ENCODE measurements around the gene CNDP1.
"Not testable (repeated sequence)": the region's sequence is repeated elsewhere in the genome, so short reads cannot be mapped to it uniquely, and the experiment has no call there.

CNDP1 gene

DNA sequence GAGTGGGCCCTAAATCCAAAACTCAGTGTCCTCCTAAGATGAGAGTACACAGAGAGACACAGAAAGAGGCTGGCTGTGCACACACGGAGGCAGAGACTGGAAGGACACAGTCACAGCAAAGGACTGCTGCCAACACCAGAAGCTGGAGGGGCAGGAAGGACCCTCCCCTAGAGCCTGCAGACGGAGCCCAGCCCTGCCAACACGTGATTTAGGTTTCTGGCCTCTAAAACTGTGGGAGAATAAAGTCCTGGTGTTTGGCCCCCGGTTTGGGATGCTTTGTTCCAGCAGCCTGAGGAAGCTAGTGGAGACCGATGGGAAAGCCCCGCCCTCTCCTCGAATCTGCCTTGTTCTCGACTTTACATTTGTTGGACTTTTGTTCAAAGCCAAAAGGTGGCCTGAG lies 10.6 kb downstream of the CNDP1 start:
- in situ Hi-C loops (cut with HindIII; ENCODE audit: low sequenced_read_pairs), result no loop called here

- in situ Hi-C loops (cut with HindIII; ENCODE audit: low sequenced_read_pairs), result no loop called here
These were observed 11.7 kb downstream of the CNDP1 start for GRCh38 chr18:74546007-74546406.

- in situ Hi-C loops (cut with HindIII; ENCODE audit: low sequenced_read_pairs), result no loop called here
These were observed 12.6 kb downstream of the CNDP1 start for GRCh38 chr18:74546751-74547530.

- in situ Hi-C loops (cut with HindIII; ENCODE audit: low sequenced_read_pairs), result no loop called here
These were observed 13.6 kb downstream of the CNDP1 start for GRCh38 chr18:74547860-74548259.

- in situ Hi-C loops (cut with HindIII; ENCODE audit: low sequenced_read_pairs), result no loop called here
These were observed 15.3 kb downstream of the CNDP1 start for GRCh38 chr18:74549591-74550104.

DNA sequence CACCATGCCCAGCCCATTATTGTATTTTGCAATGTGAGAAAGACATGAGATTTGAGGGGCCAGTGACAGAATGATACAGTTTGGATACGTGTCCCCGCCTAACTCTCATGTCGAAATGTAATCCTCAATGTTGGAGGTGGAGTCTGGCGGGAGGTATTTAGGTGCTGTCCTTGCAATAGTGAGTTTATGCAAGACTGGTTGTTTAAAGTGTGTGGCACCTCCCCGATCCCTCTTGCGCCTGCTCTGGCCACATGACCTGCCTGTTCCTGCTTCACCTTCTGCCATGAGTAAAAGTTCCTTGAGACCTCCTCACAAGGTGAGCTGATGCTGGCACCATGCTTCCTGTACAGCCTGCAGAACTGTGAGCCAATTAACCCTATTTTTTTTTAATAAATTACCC lies 16.6 kb downstream of the CNDP1 start:
- in situ Hi-C loops (cut with HindIII; ENCODE audit: low sequenced_read_pairs), result no loop called here

GRCh38 chr18:74551452-74551851 lies 17.2 kb downstream of the CNDP1 start:
- in situ Hi-C loops (cut with HindIII; ENCODE audit: low sequenced_read_pairs), result no loop called here

DNA sequence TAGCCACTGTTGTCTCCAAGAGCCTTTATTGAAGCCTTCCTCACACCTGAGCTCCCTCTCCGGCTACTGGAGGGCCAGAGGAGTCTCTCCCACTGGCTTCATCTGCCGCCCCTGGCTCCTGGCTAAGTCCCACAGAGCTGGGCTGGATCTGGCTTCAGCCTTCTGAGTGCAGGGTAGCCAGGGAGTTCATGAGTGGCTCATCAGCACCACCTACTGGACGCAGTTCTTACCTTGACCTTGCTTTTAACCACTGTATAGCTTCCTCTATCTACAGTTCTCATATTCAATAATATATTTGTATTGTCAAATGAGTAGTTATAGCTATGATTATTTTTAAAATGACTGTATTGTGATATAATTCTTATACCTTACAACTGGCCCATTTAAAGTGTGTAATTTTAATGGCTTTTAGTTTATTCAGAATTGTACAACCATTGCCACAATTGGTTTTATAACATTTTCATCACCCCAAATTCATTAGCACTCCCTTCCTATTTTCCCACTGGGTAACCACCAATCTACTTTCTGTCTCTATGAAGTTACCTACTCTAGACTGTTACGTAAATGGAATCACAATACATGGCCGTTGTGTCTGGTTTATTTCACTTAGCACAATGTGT lies 17.7 kb downstream of the CNDP1 start:
- in situ Hi-C loops (cut with HindIII; ENCODE audit: low sequenced_read_pairs), result no loop called here

DNA sequence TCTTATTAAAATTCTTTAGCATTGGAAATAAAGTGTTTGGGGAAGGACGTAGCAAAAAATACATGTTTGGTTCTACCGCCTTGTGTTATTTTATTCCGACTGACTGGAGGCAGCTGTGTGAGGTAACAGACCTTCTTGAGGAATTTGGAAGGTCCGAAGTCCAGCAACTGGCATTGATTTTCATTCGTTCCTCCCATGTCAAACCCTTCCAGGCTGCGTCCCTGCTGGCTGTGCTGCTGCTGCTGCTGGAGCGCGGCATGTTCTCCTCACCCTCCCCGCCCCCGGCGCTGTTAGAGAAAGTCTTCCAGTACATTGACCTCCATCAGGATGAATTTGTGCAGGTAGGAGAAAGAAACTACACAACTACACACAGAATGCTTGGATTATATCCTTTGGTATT lies 21.8 kb downstream of the CNDP1 start:
- in situ Hi-C loops (cut with HindIII; ENCODE audit: low sequenced_read_pairs), result no loop called here

DNA sequence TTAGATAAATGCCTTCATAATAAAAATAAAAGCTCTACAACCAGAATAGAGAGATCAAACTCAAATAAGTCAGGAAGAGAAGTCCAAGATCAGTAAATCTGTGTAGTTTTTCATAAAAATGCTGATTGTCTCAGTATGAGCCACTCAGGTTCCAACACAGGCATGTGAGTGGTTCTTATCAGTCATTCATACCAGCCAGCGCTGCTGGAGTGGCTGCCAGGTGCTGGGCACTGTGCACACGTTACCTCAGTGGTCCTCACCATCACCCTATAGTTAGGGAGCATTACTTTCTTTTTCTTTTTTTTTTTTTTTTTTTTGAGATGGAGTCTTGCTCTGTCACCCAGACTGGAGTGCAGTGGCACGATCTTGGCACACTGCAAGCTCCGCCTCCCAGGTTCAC lies 23.8 kb downstream of the CNDP1 start:
- in situ Hi-C loops (cut with HindIII; ENCODE audit: low sequenced_read_pairs), result no loop called here

DNA sequence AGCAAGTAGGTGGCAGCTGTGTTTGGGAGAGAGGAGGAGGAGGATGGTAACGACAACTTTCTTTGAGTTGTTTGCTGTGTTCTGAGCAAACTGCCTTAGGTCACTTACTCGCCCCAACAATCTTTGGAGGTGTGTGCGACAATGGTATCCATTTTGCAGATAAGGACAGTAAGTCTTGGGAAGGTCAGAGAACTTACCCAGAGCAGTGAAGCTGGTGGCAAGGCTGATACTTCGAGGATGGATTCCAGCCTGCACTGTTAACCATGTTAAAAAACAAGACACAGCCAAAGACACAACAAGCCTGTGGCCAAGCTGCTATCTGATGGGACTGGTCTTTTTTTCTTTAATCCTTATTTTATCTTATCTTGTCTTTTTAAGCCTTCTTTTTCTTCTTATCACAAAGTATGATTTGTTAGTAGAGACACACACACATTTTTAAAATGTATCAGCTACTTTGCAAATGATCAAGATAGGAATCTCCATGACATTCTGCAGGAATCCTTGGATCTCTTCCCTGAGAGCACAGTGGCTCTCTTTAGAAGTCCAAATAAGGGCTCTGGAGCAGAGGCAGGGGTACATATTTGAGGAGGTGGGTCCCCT lies 27.9 kb downstream of the CNDP1 start:
- in situ Hi-C loops (cut with HindIII; ENCODE audit: low sequenced_read_pairs), result no loop called here

- in situ Hi-C loops (cut with HindIII; ENCODE audit: low sequenced_read_pairs), result no loop called here
These were observed 28.5 kb downstream of the CNDP1 start for GRCh38 chr18:74562775-74563174.

GRCh38 chr18:74563999-74564398 lies 29.7 kb downstream of the CNDP1 start:
- in situ Hi-C loops (cut with HindIII; ENCODE audit: low sequenced_read_pairs), result no loop called here

- in situ Hi-C loops (cut with HindIII; ENCODE audit: low sequenced_read_pairs), result not testable (repeated sequence)
These were observed 30.9 kb downstream of the CNDP1 start for GRCh38 chr18:74565164-74565563.

DNA sequence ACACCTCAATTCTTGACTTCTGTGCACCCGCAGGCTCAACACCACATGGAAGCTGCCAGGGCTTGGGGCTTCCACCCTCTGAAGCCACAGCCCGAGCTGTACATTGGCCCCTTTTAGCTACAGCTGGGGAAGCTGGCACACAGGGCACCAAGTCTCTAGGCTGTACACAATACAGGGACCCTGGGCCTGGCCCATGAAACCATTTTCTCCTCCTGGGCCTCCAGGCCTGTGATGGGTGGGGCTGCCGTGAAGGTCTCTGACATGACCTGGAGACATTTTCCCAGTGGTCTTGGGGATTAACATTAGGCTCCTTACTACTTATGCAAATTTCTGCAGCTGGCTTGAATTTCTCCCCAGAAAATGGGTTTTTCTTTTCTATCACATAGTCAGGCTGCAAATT lies 31.7 kb downstream of the CNDP1 start:
- in situ Hi-C loops (cut with HindIII; ENCODE audit: low sequenced_read_pairs), result not testable (repeated sequence)

GRCh38 chr18:74567822-74568221 lies 33.5 kb downstream of the CNDP1 start:
- in situ Hi-C loops (cut with HindIII; ENCODE audit: low sequenced_read_pairs), result no loop called here

- in situ Hi-C loops (cut with HindIII; ENCODE audit: low sequenced_read_pairs), result no loop called here
These were observed 35.1 kb downstream of the CNDP1 start for GRCh38 chr18:74569401-74569800.

- in situ Hi-C loops (cut with HindIII; ENCODE audit: low sequenced_read_pairs), result no loop called here
These were observed 36.0 kb downstream of the CNDP1 start for GRCh38 chr18:74570266-74570665.

GRCh38 chr18:74571895-74572680 lies 37.8 kb downstream of the CNDP1 start:
- in situ Hi-C loops (cut with HindIII; ENCODE audit: low sequenced_read_pairs), result no loop called here

- in situ Hi-C loops (cut with HindIII; ENCODE audit: low sequenced_read_pairs), result no loop called here
These were observed 38.8 kb downstream of the CNDP1 start for GRCh38 chr18:74573053-74573452.

- in situ Hi-C loops (cut with HindIII; ENCODE audit: low sequenced_read_pairs), result no loop called here
These were observed 40.6 kb downstream of the CNDP1 start for GRCh38 chr18:74574916-74575315.

Measured in endothelial cell of hepatic sinusoid (primary cell).